NCI-H446 (cell line): Measurements from ENCODE around the gene TWIST2.

Source experiments
- DNase-seq, 2 experiments: peaks; one replicate each; lab custom pipeline; 2025; lab: John Stamatoyannopoulos, UW

The TWIST2 gene

DNA sequence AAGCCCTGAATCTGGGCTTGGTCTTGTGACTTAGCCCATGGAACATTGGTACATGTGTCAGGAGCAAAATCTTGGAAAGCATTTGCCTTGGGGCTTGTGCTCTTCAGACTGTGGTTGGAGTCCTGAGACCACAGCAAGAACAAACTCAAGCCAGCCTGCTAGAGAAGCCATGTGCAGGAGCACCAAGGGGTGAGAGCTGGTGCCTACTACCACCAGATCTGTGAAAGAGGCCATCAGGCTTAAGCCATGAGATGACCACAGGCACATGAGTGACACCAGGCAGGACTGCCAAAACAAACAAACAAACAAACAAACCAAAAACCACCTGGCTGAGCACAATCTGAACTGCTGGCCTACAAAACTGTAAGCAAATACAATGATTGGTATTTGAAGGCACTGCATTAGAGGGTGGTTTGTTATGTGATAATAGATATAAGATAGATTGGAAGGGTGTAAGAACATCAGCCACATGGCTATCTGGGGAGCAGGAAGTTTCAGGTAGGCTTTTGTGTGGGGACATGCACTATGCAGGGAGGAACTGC is 9.0 kb upstream of the TWIST2 start:
- no peak for DNase-seq

DNA sequence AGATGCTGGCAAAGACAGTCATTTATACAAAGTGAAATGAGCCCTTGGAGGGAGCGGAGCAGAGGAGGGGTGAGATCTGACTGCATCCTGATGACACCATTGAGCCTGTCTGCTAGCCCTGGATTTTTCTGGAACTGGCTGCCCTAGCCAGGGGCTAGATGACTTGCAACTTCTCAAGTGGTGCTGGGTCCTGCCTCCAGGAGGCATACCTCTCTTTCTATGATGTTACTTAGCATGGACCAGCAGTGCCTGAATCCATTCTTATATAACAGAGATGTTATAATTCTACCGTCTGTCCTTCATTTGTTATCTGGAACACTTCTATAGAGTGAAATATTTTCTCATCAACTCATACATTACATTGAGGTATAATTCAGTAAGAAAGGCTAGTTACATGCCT is 8.5 kb upstream of the TWIST2 start:
- no peak for DNase-seq

DNA sequence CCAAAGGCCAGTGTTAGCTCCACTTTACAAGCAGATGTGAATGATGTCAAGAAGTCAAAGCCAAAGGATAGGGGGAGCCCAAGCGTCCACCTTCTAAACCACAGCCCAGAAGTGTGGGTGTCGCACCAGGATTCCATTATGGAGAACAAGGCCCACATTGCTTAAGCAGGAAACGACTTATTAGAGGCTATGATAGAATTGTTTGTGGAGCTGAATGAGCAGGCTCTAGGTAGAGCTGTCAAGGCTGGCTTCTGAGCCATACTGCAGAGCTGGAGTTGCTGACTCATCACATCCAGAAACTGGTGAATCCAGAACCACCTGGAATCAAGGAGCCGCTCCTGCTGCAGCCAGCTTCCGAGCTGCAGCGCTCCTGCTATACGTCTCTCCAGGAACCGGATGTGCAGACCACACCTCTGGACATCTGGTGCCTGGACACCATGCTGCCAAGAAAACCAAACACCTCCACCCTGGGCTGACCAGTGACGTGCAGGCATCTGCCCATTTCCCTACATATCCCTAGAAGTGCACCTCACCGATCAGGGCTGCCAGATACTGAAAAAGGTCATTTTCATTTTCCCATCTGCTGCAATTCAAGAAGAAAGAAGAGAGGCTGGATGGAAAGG is 6.2 kb upstream of the TWIST2 start:
- DNase-seq, result no peak

DNA sequence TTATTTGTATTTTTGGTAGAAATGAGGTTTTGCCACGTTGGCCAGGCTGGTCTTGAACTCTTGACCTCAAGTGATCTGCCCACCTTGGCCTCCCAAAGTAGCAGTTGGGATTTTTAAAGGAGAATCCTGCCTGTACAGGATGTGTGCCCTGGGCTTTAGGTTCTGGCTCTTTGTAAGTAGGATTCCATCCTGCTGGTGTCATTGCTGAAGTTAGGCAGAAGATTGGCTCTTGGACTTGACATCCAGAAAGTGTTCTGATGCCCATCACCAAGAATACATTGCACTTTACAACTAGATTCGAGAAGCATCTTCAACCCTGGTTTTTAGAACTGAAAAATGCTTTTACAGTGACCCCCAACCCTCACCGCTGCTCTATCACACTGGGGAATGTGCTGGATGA is 4.4 kb upstream of the TWIST2 start:
- no peak for DNase-seq

DNA sequence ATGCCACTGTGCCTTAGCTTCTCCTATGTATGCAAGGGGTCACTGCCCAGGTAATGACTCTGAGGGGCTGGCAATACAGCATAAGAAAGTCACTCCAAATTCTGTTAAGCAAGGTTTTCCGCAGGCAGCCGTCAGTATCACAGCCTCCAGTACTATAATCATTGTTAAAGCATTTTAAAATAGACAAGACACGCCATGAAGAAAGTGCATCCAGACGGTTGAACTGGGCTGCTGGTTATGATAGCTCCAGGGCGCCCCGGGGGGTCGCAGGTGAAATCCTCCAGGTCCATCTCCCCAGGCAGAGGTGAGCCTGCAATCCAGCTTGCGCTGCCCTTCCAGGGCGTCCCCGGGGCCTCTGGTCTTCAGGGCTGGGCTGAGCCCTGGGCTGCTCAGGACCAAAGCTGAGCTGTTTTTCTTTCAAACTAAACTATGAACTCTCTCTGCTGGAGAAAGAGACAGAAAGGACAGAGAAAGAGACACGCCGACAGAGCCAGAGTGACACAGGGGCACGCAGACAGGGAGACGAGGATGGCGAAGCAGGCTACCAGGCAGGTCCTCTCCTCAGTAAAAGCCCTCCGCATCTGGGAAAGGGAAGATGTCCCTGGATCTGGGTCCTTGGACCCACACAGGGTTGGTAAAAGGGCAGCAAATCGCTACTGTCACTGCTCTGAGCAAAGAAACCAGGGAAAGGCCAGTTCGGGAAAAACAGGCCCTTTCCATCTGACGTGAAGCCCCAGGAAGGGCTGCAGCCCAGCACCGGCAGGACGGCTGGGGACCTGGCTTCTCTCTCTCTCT is 2.1 kb upstream of the TWIST2 start:
- no peak for DNase-seq

DNA sequence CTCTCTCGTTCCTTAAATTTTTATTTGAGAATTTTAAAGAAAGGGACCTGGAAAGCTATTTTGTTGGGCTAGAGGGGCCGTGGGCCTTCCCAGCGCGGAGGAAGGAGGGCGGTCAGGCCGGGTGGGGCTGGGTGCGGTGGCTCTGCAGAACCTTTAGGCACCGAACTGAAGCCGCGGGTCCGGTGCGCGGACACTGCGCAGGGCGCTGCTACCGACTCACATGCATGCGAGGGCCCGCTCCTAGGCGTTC is 1.6 kb upstream of the TWIST2 start:
- DNase-seq, result no peak

DNA sequence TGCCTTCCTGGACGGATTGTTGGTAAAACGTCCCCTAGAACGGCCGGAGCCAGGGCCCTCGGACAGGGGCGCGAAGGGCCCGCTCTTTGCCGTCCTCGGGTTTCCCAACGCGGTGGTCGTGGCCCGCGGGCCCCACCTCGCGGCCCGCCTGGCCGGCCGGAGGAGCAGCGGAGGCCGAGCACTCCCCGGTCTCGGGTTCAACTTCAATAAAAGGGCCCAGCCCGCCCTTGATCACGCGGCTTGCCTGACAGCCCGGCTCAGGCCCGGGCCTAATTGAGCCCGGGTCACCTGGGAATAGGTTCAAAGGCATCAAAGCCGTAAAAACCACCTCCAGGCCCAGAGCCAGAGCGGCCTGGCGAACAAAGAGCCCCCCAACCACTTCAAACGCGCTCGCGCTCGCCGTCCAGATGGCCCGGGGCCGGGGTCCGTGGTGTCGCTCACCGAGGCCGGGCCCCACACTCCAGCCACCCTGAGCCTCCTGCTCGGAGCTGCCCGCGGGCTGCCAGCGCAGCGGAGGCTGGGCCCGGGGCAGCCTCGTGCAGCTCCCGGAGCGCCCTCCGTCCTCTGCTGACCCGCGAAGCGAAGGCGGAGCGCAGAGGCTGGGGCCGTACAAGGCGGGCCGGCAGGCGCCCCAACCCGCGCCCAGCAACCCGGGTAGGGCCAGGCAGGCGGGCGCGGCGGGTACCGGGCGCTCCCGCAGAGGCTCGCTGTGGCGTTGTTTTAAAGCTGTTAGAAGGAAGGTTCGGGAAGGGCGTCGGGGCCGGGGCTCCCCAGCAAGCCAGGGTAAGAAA is 1.1 kb upstream of the TWIST2 start:
- DNase-seq, result no peak

DNA sequence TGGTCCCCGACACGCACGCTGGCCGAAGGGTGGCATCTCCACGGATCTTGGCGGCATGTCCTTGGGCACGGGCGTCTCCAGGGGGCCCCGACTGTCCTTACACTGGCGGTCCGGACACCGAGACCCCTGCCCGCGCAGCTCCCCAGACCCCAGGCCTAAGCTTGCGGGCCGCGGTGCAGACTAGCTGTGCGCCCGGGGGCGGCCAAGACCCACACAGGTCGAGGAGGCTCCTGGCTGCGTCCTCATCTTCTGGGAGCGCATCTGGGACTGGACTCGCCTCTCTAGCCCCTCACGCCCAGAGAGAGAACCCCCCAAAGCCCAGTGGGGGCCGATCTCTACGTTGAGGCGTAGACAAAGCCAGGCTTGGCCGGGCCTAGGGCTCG is 475 bp upstream of the TWIST2 start:
- DNase-seq, result no peak

DNA sequence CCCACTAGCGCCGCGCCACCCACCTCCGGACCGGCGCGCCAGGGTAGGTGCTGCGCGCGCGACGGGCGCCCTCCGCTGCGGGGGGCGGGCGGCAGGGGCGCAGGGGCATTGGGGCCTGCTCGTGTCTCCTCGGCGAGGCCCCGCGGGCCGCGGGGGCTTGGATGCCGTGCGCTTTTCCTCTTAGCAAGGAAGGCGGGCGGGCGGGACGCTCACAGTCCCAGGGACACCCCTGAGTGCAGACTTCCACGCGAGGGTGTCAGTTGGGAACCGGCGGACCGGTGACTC is 748 bp downstream of the TWIST2 start:
- no peak for DNase-seq

DNA sequence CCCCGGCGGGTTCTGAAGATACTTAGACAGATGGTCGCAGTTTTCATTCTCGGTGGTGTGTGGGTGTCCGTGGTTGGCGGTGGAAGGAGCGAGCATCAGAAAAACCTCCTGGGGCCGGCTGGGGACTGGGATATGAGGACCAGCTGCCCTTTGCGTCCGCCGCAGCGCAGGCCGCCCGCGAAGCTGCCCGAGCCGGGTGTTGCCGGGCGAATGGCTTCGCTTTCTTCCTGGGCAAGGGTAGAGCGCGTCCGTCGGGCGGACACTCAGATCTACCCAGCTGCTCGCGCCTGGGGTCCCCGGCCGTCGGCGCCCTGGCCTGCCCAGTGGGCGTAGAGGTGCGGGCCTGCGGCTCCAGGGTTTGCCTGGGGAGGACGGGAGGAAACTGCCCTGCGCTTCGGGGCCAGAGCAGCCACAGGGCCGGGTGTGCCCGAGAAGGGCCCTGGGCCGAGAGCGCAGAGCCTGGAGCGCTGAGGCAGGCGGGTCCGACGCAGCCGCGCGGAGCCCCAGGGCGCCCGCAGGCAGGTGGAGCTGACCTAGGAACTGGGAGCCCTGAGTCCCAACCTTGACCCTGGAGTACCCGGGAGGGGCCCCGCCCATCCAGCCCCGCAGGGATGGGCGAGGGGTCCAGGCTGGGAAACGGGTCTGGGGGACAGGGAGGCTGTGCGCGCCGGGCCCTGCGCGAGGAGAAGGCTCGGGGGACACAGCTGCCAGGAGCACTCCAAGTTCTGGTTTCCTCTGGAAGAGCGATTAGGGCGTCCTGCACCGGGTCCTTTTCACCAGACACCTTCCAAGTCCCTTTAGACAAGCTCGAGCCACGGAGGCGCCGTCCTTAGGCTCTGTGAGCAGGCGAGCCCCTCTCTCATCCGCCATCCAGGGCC is 1.3 kb downstream of the TWIST2 start:
- no peak for DNase-seq

DNA sequence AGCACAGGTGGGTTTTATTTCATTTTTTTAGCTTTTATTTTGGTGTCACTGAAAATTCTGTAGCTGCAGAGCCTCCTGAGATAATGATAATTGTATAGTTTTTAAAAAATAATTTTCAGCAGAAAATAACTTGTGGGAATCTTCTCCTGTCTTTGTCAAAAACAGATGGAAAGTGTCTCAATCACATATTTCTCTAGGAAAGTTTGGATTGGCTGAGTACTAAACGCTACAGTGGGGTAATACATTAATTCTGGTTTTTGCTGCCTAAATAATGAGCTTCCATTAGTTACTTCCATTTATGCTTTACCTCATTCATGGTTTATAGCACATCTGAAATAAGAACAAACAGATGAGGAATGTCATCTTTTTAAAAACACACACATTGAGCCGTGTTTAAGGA is 2.2 kb downstream of the TWIST2 start:
- DNase-seq, result no peak

DNA sequence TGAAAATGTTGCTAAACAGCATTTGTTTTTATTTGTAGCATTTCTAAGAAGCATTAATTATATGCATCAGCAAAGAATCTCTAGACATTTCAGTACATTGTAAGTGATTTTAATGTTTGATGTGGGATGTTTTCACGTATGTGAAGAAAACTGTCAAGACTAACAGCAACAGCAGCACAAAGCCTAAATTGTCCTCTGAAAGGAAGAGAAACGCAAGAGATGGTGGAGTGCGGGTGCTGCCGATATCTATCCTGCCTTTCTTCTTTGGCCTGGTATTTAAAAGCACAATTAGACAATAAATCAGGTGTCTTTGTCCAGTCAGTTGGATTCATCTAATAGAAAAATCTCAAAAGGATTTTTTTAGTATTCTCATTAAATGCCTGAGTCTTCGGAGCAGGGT is 3.1 kb downstream of the TWIST2 start:
- no peak for DNase-seq

DNA sequence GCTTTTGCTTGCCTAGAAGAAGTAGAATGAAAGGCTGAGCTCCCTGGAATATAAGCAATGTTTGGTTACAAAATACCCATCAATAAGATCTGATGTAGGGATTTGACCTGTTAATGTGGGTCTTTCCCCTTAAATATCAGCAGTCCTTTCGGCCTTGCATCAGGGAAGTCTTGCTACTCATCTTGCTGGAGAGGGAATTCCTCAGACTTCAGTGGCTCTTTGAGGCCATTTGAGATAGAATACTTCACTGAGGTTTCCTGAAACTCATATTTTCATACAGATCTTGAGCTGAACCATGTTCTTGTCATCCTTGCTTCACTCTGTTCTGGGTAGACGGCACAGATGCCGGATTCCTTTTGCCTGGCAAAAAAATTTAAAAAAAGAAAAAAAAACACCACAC is 3.9 kb downstream of the TWIST2 start:
- no peak for DNase-seq

DNA sequence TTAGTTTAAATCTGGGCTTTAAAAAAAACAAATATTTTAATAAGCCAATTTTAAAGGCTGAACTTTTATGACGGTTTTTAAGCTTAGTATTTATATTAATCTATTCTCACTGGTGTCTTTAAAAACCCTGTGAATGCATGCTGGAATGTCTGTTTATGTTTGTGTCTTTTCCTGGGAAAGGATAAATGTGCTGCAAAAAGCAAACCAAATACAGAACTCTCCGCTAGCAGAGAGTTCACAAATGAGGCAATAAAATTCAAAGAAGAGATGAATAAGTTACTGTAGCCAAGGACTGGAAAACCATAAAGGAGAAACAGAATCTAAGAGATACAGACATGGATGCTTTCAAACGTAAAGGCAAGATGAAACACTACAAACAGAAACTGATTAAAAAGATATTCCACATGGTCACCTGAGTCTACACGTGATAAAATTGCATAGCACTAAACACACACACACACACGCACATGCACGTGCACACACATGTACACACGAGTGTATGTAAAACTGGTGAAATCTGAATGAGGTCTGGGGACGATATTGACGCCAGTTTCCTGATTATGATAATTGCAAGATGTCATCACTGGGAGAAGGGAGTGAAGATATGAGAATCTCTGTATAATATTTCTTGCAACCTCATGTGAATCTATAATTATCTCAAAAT is 4.5 kb downstream of the TWIST2 start:
- DNase-seq, result no peak

DNA sequence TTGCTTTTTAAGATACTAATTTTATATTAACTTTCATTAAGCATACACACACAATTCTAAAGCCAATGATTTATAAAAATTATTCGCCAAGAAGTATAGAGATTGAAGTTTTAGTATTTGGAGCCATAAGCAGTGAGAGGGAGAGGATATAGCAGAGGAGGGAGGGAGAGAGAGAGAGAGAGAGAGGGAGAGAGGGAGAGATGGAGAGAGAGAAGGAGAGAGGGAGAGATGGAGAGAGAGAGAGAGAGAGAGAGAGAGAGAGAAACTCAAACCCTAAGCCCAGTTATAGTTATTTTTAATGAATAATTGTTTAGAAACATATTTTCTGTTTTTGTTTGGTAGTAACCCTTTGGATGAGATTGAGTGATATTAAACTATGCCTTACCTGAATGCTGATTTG is 5.3 kb downstream of the TWIST2 start:
- no peak for DNase-seq

DNA sequence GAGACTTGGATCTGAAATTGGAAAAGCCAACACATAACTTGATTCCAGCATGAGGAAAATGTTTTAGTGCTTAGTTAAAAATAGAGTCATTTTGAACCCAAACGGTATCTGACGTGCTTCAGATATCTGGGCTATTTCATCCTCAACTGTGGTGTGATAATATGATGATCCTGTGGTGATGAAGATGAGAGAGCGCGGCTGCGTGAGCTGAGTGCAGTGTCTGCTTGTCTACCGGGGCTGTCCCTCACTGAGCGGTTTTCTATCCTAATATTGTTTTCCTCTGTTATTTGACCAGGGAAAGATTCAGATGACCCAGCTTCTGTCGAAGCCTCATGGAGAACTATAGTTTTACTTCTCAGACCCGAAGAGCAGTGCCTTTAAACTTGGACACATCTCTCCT is 5.8 kb downstream of the TWIST2 start:
- no peak for DNase-seq

DNA sequence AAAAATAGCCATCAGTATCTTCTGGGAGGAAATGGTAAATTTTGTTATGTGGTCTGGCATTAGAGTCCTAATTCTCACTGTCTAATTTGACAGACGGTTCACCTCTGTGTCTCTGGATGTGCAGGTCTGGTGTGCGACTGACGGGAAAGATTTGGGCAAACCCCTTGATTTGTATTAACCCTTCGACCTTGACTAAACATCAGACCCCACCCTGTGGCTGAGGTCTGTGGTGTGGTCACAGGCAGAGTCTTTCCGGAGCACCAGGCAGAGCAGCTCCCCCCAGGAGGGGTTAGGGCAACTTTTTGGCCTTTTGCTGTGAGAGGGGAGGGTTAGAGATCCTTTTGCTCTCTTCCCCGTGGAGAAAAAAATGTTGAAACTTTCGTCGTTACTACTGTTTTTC is 6.4 kb downstream of the TWIST2 start:
- DNase-seq, result no peak

DNA sequence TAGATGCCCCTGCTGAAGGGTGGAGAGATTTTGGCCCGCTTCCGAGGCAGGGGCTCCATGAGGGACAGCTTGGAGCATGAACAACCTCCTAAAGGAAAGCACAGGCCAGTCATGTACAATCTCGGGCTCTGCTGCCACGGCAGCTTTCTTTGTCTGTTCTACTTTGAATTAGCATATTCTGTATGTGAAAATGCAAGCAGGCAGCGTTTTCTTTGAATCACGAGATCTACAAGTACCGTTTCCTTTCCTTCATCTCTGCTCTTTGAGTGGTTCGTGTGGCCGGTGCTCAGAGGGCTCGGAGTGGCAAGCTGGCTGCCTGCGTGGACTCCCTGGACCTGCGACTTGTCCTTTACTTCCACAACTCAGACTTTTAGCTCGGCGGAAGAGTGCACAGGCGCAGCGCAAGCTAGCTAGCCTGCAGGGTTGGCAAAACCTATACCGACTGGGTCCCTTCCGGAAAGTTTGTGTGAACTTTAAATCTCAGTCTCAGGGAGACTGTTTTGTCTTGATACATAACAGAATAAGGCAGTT is 6.9 kb downstream of the TWIST2 start:
- DNase-seq, result no peak

DNA sequence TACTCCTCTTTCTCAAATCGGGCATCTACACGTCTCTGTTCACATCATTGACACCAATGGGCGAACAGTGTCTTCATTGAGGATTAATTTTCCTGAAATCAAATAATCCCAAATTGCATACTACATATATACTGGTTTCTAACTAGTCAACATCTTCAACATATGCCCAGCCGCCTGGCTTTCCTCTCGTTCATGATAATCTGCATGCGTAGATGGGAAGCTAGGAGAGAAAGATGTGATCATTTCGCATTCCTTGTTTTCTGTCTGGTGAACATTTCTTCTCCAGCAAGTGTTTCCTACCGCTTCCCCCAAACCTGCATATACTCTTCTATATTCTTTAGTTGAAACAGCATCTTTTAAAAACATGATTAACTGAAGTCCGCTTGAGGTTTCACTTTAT is 7.4 kb downstream of the TWIST2 start:
- no peak for DNase-seq

DNA sequence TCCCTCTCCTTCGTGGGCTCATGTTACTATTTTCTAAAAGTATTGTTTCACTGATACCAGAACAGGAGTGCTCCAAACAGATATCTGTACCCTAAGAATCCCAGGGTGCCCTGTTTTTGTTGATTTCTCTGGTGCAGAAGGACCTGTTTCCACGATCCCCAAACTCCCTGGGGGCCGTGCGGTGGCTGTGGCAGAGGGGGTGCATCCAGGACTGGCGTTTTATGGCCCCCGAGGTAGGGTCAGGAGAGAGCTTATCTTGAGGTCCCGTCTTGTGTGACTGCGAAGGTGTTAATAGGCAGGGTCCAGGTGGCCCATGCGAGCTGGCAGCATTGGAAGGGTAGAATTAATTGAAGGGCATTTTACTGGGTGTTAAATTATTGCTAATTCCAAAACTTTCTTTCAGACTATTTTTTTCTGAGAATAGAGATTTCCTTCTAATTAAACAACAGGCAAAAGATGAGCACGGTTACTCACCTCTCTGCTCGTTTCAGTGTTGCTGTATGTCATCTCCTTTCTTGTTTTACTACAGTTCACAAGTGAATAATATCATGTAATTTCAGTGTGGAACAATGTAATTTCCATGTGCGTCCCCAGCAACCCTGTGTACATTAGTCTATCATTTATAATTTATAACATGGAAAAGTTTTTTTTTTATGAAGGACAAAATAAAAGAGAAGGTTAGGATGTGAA is 8.2 kb downstream of the TWIST2 start:
- DNase-seq, result no peak
